PC-9 (cell line): ENCODE data around the gene RCN1. TPM values are rescaled to one million over a fixed set of nuclear protein-coding genes. Genes with fewer than 3 reads are reported as not detected.

Experiments
- BruUV-seq: library from RNA; stranded (reverse); fragments of 400-500 nt; replicated peaks from 2 replicates; lab custom pipeline; 2021; lab: Mats Ljungman, UMichigan
- CTCF ChIA-PET: fragments of 300-600 bp; sonication (Branson Sonifier 250); formaldehyde crosslinking; loops from one replicate; lab custom pipeline; 2022; ENCODE audit warnings: antibody characterized with exemption; lab: Charles Lee
- POLR2A ChIA-PET: fragments of 300-600 bp; sonication (Branson Sonifier 250); formaldehyde crosslinking; loops from one replicate; lab custom pipeline; 2022; ENCODE audit warnings: antibody characterized with exemption; ENCODE audit not compliant: unreplicated experiment; lab: Charles Lee
- DNase-seq, 2 experiments: peaks; one replicate each; pipeline versions ENCODE4 v3.0.0 to v3.0.0-alpha.2; 2015 to 2022; ENCODE audit warnings: mixed read lengths in 1 of 2
- H2AFZ ChIP-seq: fragments of 200-600 bp; sonication (generic); 2 replicates; pipeline ENCODE4 v1.8.1; 2017; ENCODE audit warnings: antibody characterized with exemption
- H3F3A ChIP-seq: fragments of 200-600 bp; sonication (generic); 2 replicates; pipeline ENCODE4 v1.8.1; 2017; ENCODE audit warnings: antibody characterized with exemption, mild to moderate bottlenecking, low read depth; ENCODE audit not compliant: insufficient read depth
- H3K27ac ChIP-seq: fragments of 200-600 bp; sonication (generic); 2 replicates; pipeline ENCODE4 v1.6.1; 2016; ENCODE audit warnings: mixed run types
- H3K27me3 ChIP-seq: fragments of 200-600 bp; sonication (generic); 2 replicates; pipeline ENCODE4 v1.6.1; 2016; ENCODE audit warnings: low read depth, mixed run types; ENCODE audit not compliant: insufficient read depth
- H3K36me3 ChIP-seq: fragments of 200-600 bp; sonication (generic); 2 replicates; pipeline ENCODE4 v1.6.1; 2016; ENCODE audit warnings: low read depth, mixed run types
- H3K4me1 ChIP-seq: fragments of 200-600 bp; sonication (generic); replicated peaks from 2 replicates; pipeline ENCODE4 v1.6.1; 2016; ENCODE audit warnings: mixed run types; ENCODE audit not compliant: insufficient read depth
- H3K4me2 ChIP-seq: fragments of 200-600 bp; sonication (generic); 2 replicates; pipeline ENCODE4 v1.6.1; 2017; ENCODE audit warnings: mixed run types
- H3K4me3 ChIP-seq: fragments of 200-600 bp; sonication (generic); 2 replicates; pipeline ENCODE4 v1.6.1; 2016; ENCODE audit warnings: mixed run types
- H3K79me2 ChIP-seq: fragments of 200-600 bp; sonication (generic); 2 replicates; pipeline ENCODE4 v1.6.1; 2017; ENCODE audit warnings: low read depth, mixed run types
- H3K9me2 ChIP-seq: fragments of 200-600 bp; sonication (generic); 2 replicates; pipeline ENCODE4 v1.8.1; 2017; ENCODE audit warnings: mild to moderate bottlenecking; ENCODE audit not compliant: insufficient read depth
- H3K9me3 ChIP-seq: fragments of 200-600 bp; sonication (generic); 2 replicates; pipeline ENCODE4 v1.8.1; 2016; ENCODE audit warnings: low read depth; ENCODE audit not compliant: insufficient read depth
- H4K20me1 ChIP-seq: fragments of 200-600 bp; sonication (generic); 2 replicates; pipeline ENCODE4 v1.8.1; 2017; ENCODE audit not compliant: insufficient read depth
- CTCF ChIP-seq: fragments of 200-600 bp; sonication (generic); conservative IDR thresholded peaks from 2 replicates; pipeline ENCODE4 v1.6.1; 2017; ENCODE audit warnings: mixed run types, antibody characterized with exemption, mild to moderate bottlenecking, moderate library complexity
- EZH2 ChIP-seq: fragments of 200-600 bp; sonication (generic); IDR thresholded peaks from 2 replicates; pipeline ENCODE4 v1.8.0; 2017; ENCODE audit warnings: antibody characterized with exemption, low read depth
- intact Hi-C: fragments of 100-400 bp; cut with micrococcal nuclease; formaldehyde crosslinking; loops from one replicate; pipeline ENCODE4 v1.10.0; 2022; ENCODE audit not compliant: unreplicated experiment
- total RNA-seq: library from RNA; stranded (reverse); gene quantifications from 2 replicates; pipeline ENCODE4 v1.2.3, GENCODE V29; 2021

The RCN1 gene
- total RNA-seq, 1 experiment from 2014 or later: 206 TPM

GRCh38 chr11:32113200-32113919 lies 22.5 kb downstream of the RCN1 start:
- Histone ChIP-seq H2AFZ (no peak overlapping the region), H3K9me3 (peaks cover 9% of the 10 kb centered on the region; the same call in 1 of the 2 replicates), H3K36me3 (no peaks in the 10 kb centered on the region), H3K4me3 (no peak overlapping the region), H3K27ac (no peak overlapping the region), H3K79me2 (no peaks in the 10 kb centered on the region), H3K9me2 (no peaks in the 10 kb centered on the region), H3K27me3 (no peaks in the 10 kb centered on the region), H4K20me1 (no peaks in the 10 kb centered on the region), H3F3A (peaks cover 30% of the 10 kb centered on the region), H3K4me2 (no peak overlapping the region), H3K4me1 (peaks cover 33% of the 10 kb centered on the region)
- TF ChIP-seq EZH2 (no peak), CTCF (no peak)
- intact Hi-C loops: no loop called here
- peak in 1 of 2 experiments; percentile 11 for DNase-seq
- no TSS peak for BruUV-seq
- ChIA-PET POLR2A (no interaction called here), CTCF (interaction anchor here (0.6 kb wide), 1 partner anchor 18 kb away, joined by 4 read pairs; no protein-coding TSS in a partner anchor)

- Histone ChIP-seq H2AFZ (no peak overlapping the region), H3K4me1 (peaks cover 33% of the 10 kb centered on the region), H3K36me3 (no peaks in the 10 kb centered on the region), H3K9me2 (no peaks in the 10 kb centered on the region), H3K9me3 (peaks cover 9% of the 10 kb centered on the region; the same call in 1 of the 2 replicates), H4K20me1 (no peaks in the 10 kb centered on the region), H3F3A (peaks cover 27% of the 10 kb centered on the region), H3K27ac (no peak overlapping the region), H3K4me3 (no peak overlapping the region), H3K27me3 (no peaks in the 10 kb centered on the region), H3K79me2 (no peaks in the 10 kb centered on the region), H3K4me2 (no peak overlapping the region)
- POLR2A ChIA-PET: no interaction called here
- peak in 1 of 2 experiments; percentile 19 for DNase-seq
- TF ChIP-seq CTCF (no peak), EZH2 (no peak)
- intact Hi-C loops: no loop called here
- CTCF ChIA-PET: interaction anchor here (0.6 kb wide), 1 partner anchor 19 kb away, joined by 4 read pairs; no protein-coding TSS in a partner anchor
- no TSS peak for BruUV-seq
These were observed 23.0 kb downstream of the RCN1 start for GRCh38 chr11:32113920-32114203.

GRCh38 chr11:32115446-32115845 lies 24.6 kb downstream of the RCN1 start:
- H3K4me2 ChIP-seq: no peak overlapping the region
- H3K9me2 ChIP-seq: no peaks in the 10 kb centered on the region
- peaks cover 12% of the 10 kb centered on the region; the same call in 1 of the 2 replicates for H3F3A ChIP-seq
- TF ChIP-seq CTCF (no peak), EZH2 (no peak)
- no peaks in the 10 kb centered on the region for H4K20me1 ChIP-seq
- peaks cover 26% of the 10 kb centered on the region for H3K4me1 ChIP-seq
- no peaks in the 10 kb centered on the region for H3K27me3 ChIP-seq
- ChIA-PET POLR2A (no interaction called here), CTCF (no interaction called here)
- no peak overlapping the region for H2AFZ ChIP-seq
- BruUV-seq: no TSS peak
- intact Hi-C loops: no loop called here
- no peaks in the 10 kb centered on the region for H3K79me2 ChIP-seq
- H3K36me3 ChIP-seq: no peaks in the 10 kb centered on the region
- H3K9me3 ChIP-seq: peaks cover 5% of the 10 kb centered on the region; the same call in 1 of the 2 replicates
- no peak overlapping the region for H3K4me3 ChIP-seq
- DNase-seq: no peak
- no peak overlapping the region for H3K27ac ChIP-seq
